ENCODE measurements around the gene ATG9A.

The ATG9A gene

GRCh38 chr2:219258942-219259341 lies 29.5 kb upstream of the ATG9A start (continued):
- peak; percentile 64 for TF ChIP-seq ZNF426 (tag by site-specific recombination; IDR thresholded peaks at IDR 0.05)
- TF ChIP-seq REST (tag by site-specific recombination; IDR thresholded peaks at IDR 0.05): 0 out of 2 replicates have a peak, but pooled peaks have one; percentile 24

- no peak overlapping the region for H3K27ac ChIP-seq (ENCODE audit: extremely low read depth, low read depth, low read length)
- ChIA-PET CTCF (interaction anchor here (0.5 to 3.6 kb wide), 8 partner anchors 13 to 133 kb away, joined by 3 to 22 read pairs (median 4); no protein-coding TSS in a partner anchor), POLR2A (interaction anchor here (1.1 to 3.2 kb wide), 4 partner anchors 9 to 37 kb away, joined by 3 to 17 read pairs (median 4); partner anchors contain the start of genes GLB1L and STK16)
- peaks cover 0 to 4% of the 10 kb centered on the region in 2 experiments; a peak in 1 of 3 replicates for H3K36me3 ChIP-seq (ENCODE audit: control insufficient read depth in 2 of 2, insufficient read depth in 1 of 2, low read length in 2 of 2)
- no peaks in the 10 kb centered on the region for H3K9me3 ChIP-seq (ENCODE audit: control insufficient read depth, insufficient read depth, low read depth, low read length)
- H3K4me3 ChIP-seq (ENCODE audit: low read depth, low read length): peak overlapping the region; percentile 55
- no peaks in the 10 kb centered on the region for H3K4me1 ChIP-seq (ENCODE audit: control insufficient read depth, insufficient read depth, low read length)
- TF ChIP-seq ZNF639 (tag by site-specific recombination; IDR thresholded peaks at IDR 0.05) (no peak), ZSCAN5A (tag by site-specific recombination; IDR thresholded peaks at IDR 0.05) (no peak), ZBTB17 (tag by site-specific recombination; IDR thresholded peaks at IDR 0.05) (peak; percentile 43; the same call in 1 of the 2 replicates), GLI4 (tag by site-specific recombination; IDR thresholded peaks at IDR 0.05) (no peak), HOXC10 (CRISPR knock-in tag; IDR thresholded peaks at IDR 0.05) (no peak), ZNF221 (tag by site-specific recombination; IDR thresholded peaks at IDR 0.05; ENCODE audit: borderline replicate concordance) (no peak), ZBTB44 (tag by site-specific recombination; IDR thresholded peaks at IDR 0.05) (no peak), ZBTB21 (tag by site-specific recombination; IDR thresholded peaks at IDR 0.05) (0 out of 2 replicates have a peak, but pooled peaks have one; percentile 29), ZNF280C (tag by site-specific recombination; IDR thresholded peaks at IDR 0.05) (no peak), ZBTB48 (tag by site-specific recombination; IDR thresholded peaks at IDR 0.05) (no peak), ZNF514 (tag by site-specific recombination; IDR thresholded peaks at IDR 0.05) (no peak), ZNF292 (tag by site-specific recombination; IDR thresholded peaks at IDR 0.05; ENCODE audit: borderline replicate concordance, low read depth) (no peak), BCL6B (tag by site-specific recombination; IDR thresholded peaks at IDR 0.05) (no peak), ZFHX2 (tag by site-specific recombination; conservative IDR thresholded peaks at IDR 0.05) (0 out of 2 replicates have a peak, but pooled peaks have one; percentile 1), ZNF544 (tag by site-specific recombination; IDR thresholded peaks at IDR 0.05) (no peak), ZNF658 (tag by site-specific recombination; IDR thresholded peaks at IDR 0.05) (no peak), ZNF701 (tag by site-specific recombination; IDR thresholded peaks at IDR 0.05) (no peak), ZNF26 (tag by site-specific recombination; IDR thresholded peaks at IDR 0.05) (no peak)
Measured at GRCh38 chr2:219254590-219255201, 25.3 kb upstream of the ATG9A start.

All from HEK293 (cell line).